Measurements from ENCODE around the gene MANEA. TPM values are rescaled to one million over a fixed set of nuclear protein-coding genes. Genes with fewer than 3 reads are reported as not detected.

Gene MANEA
- total RNA-seq, 1 donor from 2014 or later: 1.9 TPM

- intact Hi-C loops (cut with DNase I): no loop called here
- no peak overlapping the region for H3K4me3 ChIP-seq
- H3K27me3 ChIP-seq: no peaks in the 10 kb centered on the region
- H3K4me1 ChIP-seq: no peaks in the 10 kb centered on the region
- no peak for DNase-seq (ENCODE audit: low spot score in 2 of 2)
- TF ChIP-seq CTCF (IDR thresholded peaks at IDR 0.05): no peak
- H3K36me3 ChIP-seq: no peaks in the 10 kb centered on the region
- H3K9me3 ChIP-seq: peaks cover 0 to 6% of the 10 kb centered on the region in 2 donors
- H3K27ac ChIP-seq: no peak overlapping the region
Observed at GRCh38 chr6:95649451-95649850, 72.1 kb downstream of the MANEA start.

GRCh38 chr6:95654176-95654575 is 76.8 kb downstream of the MANEA start:
- no peak for TF ChIP-seq CTCF (IDR thresholded peaks at IDR 0.05)
- Histone ChIP-seq H3K4me3 (no peak overlapping the region), H3K9me3 (no peaks in the 10 kb centered on the region), H3K27ac (no peak overlapping the region), H3K27me3 (no peaks in the 10 kb centered on the region), H3K36me3 (no peaks in the 10 kb centered on the region), H3K4me1 (no peaks in the 10 kb centered on the region)
- DNase-seq (ENCODE audit: low spot score in 2 of 2): no peak
- intact Hi-C loops (cut with DNase I): no loop called here

- intact Hi-C loops (cut with DNase I): no loop called here
- Histone ChIP-seq H3K27me3 (no peaks in the 10 kb centered on the region), H3K4me1 (no peaks in the 10 kb centered on the region), H3K36me3 (no peaks in the 10 kb centered on the region), H3K4me3 (no peak overlapping the region), H3K27ac (no peak overlapping the region), H3K9me3 (no peaks in the 10 kb centered on the region)
- no peak for TF ChIP-seq CTCF (IDR thresholded peaks at IDR 0.05)
- no peak for DNase-seq (ENCODE audit: low spot score in 2 of 2)
Observed at GRCh38 chr6:95658886-95659285, 81.6 kb downstream of the MANEA start.

All from ascending aorta (tissue), 2 donors.